DOHH2 (cell line): ENCODE results near the gene SBSN.

Experiments used
- H3F3A ChIP-seq: fragments of 200-600 bp; sonication (generic), shearing (Covaris generic); 2 replicates; pipeline ENCODE4 v1.6.0; 2016; ENCODE audit warnings: antibody characterized with exemption, mild to moderate bottlenecking; ENCODE audit not compliant: control insufficient read depth, insufficient read depth
- H3K27ac ChIP-seq: fragments of 200-600 bp; sonication (generic); 2 replicates; pipeline ENCODE4 v1.5.1; 2014; ENCODE audit warnings: low read depth, mild to moderate bottlenecking, low read length, moderate library complexity
- H3K27me3 ChIP-seq: fragments of 200-600 bp; sonication (generic); 2 replicates; pipeline ENCODE4 v1.6.1; 2014; ENCODE audit warnings: mild to moderate bottlenecking, low read length, mixed read lengths; ENCODE audit not compliant: control insufficient read depth
- H3K36me3 ChIP-seq: fragments of 200-600 bp; sonication (generic); 2 replicates; pipeline ENCODE4 v1.6.1; 2014; ENCODE audit warnings: mild to moderate bottlenecking, low read length, moderate library complexity, mixed read lengths; ENCODE audit not compliant: control insufficient read depth
- H3K4me1 ChIP-seq: fragments of 200-600 bp; sonication (generic); 2 replicates; pipeline ENCODE4 v1.6.1; 2014; ENCODE audit warnings: mild to moderate bottlenecking, low read length, mixed read lengths; ENCODE audit not compliant: control insufficient read depth
- H3K4me2 ChIP-seq: fragments of 200-600 bp; sonication (generic); 2 replicates; pipeline ENCODE4 v1.6.0; 2014; ENCODE audit warnings: mild to moderate bottlenecking, low read length, moderate library complexity
- H3K4me3 ChIP-seq: fragments of 200-600 bp; sonication (generic); 2 replicates; pipeline ENCODE4 v1.5.1; 2014; ENCODE audit warnings: mild to moderate bottlenecking, low read length, mixed read lengths
- H3K79me2 ChIP-seq: fragments of 200-600 bp; sonication (generic); 2 replicates; pipeline ENCODE4 v1.6.1; 2014; ENCODE audit warnings: mild to moderate bottlenecking, low read length, mixed read lengths; ENCODE audit not compliant: control insufficient read depth
- H3K9me2 ChIP-seq: fragments of 200-600 bp; sonication (generic); replicated peaks from 2 replicates; pipeline ENCODE4 v1.6.1; 2014; ENCODE audit warnings: mild to moderate bottlenecking, low read length, mixed read lengths; ENCODE audit not compliant: control insufficient read depth
- H3K9me3 ChIP-seq: fragments of 200-600 bp; sonication (generic); 2 replicates; pipeline ENCODE4 v1.6.1; 2014; ENCODE audit warnings: antibody characterized with exemption, low read length, mixed read lengths; ENCODE audit not compliant: control insufficient read depth, insufficient read depth
- H4K20me1 ChIP-seq: fragments of 200-600 bp; sonication (generic); 2 replicates; pipeline ENCODE4 v1.6.0; 2014; ENCODE audit warnings: low read depth, mild to moderate bottlenecking, antibody characterized with exemption, low read length, moderate library complexity; ENCODE audit not compliant: control insufficient read depth, insufficient read depth
- EZH2phosphoT487 ChIP-seq: fragments of 200-600 bp; sonication (generic); IDR thresholded peaks from 2 replicates; pipeline ENCODE4 v1.6.1; 2017; ENCODE audit warnings: borderline replicate concordance, mild to moderate bottlenecking, antibody characterized with exemption, low read length, moderate library complexity, mixed read lengths
- TF ChIP-seq, protein P1 (sequence below): fragments of 200-600 bp; sonication (generic); IDR thresholded peaks from one replicate; pipeline ENCODE4 v1.5.1; 2014; ENCODE audit warnings: antibody characterized with exemption, mild to moderate bottlenecking, low read depth, low read length; ENCODE audit not compliant: poor library complexity, severe bottlenecking

SBSN gene

GRCh38 chr19:35506011-35506410 is 22.1 kb downstream of the SBSN start:
- H3K36me3 ChIP-seq, result no peaks in the 10 kb centered on the region
- peaks cover 5% of the 10 kb centered on the region; the same call in 1 of the 2 replicates for H3F3A ChIP-seq
- no peaks in the 10 kb centered on the region for H3K9me2 ChIP-seq
- H3K9me3 ChIP-seq, result no peaks in the 10 kb centered on the region
- no peak overlapping the region for H3K4me3 ChIP-seq
- peaks cover 32% of the 10 kb centered on the region for H3K27me3 ChIP-seq
- peaks cover 66% of the 10 kb centered on the region for H3K4me1 ChIP-seq
- H4K20me1 ChIP-seq, result no peaks in the 10 kb centered on the region
- no peak overlapping the region for H3K27ac ChIP-seq
- no peak for TF ChIP-seq EZH2phosphoT487
- TF ChIP-seq, protein P1, sequence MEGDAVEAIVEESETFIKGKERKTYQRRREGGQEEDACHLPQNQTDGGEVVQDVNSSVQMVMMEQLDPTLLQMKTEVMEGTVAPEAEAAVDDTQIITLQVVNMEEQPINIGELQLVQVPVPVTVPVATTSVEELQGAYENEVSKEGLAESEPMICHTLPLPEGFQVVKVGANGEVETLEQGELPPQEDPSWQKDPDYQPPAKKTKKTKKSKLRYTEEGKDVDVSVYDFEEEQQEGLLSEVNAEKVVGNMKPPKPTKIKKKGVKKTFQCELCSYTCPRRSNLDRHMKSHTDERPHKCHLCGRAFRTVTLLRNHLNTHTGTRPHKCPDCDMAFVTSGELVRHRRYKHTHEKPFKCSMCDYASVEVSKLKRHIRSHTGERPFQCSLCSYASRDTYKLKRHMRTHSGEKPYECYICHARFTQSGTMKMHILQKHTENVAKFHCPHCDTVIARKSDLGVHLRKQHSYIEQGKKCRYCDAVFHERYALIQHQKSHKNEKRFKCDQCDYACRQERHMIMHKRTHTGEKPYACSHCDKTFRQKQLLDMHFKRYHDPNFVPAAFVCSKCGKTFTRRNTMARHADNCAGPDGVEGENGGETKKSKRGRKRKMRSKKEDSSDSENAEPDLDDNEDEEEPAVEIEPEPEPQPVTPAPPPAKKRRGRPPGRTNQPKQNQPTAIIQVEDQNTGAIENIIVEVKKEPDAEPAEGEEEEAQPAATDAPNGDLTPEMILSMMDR, result no peak
- peaks cover 10% of the 10 kb centered on the region for H3K79me2 ChIP-seq
- no peak overlapping the region for H3K4me2 ChIP-seq

DNA sequence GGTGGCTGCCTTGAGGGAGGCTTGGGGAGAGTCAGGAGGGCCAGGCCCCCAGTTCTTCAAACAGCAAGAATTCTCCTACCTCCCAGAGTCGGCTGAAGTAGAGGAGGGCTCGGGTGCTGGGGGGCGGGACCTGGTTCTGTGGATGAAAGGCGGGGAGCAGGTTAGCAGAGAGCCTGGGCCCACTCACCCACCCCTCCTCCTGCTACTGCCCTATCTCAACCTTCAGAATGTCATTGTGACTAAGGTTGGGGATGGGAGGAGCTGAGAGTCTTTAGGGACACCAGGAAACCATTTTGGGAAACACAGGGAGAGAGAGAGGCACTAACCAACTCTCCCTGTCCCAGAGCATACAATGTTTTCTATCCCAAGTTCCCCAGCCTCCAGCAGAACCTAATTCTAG is 25.4 kb downstream of the SBSN start:
- Histone ChIP-seq H3F3A (peaks cover 9% of the 10 kb centered on the region; the same call in 1 of the 2 replicates), H3K27ac (peak overlapping the region; percentile 93), H4K20me1 (no peaks in the 10 kb centered on the region), H3K4me2 (peak overlapping the region; percentile 79), H3K9me3 (no peaks in the 10 kb centered on the region), H3K4me1 (peaks cover 67% of the 10 kb centered on the region), H3K27me3 (peaks cover 11% of the 10 kb centered on the region), H3K36me3 (peaks cover 7% of the 10 kb centered on the region; the same call in 1 of the 2 replicates), H3K4me3 (peak overlapping the region; percentile 60; the same call in 1 of the 2 replicates), H3K9me2 (no peaks in the 10 kb centered on the region), H3K79me2 (no peaks in the 10 kb centered on the region)
- no peak for TF ChIP-seq EZH2phosphoT487
- TF ChIP-seq, protein P1, result no peak

DNA sequence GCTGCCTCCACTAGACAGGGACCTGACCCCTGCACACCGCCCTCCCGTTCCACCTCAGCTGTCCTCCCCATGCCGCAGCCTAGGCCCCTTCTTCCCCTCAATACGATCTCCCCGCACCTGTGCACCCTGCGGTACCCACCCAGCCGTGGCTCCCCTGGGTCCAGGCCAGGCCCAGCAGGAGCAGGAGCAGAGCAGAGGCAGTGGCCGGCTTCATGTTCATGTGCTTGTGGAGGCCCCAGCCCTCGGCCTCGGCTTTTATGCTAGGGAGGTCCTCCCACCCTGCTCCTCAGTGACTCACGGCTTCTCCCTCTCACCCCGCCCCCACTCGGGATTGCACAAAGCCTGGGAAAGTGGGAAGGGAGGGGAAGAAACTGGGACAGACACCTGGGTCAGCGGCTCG is 26.4 kb downstream of the SBSN start:
- H3K4me1 ChIP-seq, result peaks cover 58% of the 10 kb centered on the region
- H3K36me3 ChIP-seq, result peaks cover 7% of the 10 kb centered on the region; the same call in 1 of the 2 replicates
- TF ChIP-seq, protein P1, result no peak
- TF ChIP-seq EZH2phosphoT487, result no peak
- H3K4me2 ChIP-seq, result peak overlapping the region; percentile 79
- no peaks in the 10 kb centered on the region for H3K79me2 ChIP-seq
- peak overlapping the region; percentile 93 for H3K27ac ChIP-seq
- H3K4me3 ChIP-seq, result peak overlapping the region; percentile 60
- no peaks in the 10 kb centered on the region for H3K9me2 ChIP-seq
- H3K9me3 ChIP-seq, result no peaks in the 10 kb centered on the region
- peaks cover 4% of the 10 kb centered on the region; the same call in 1 of the 2 replicates for H3K27me3 ChIP-seq
- peaks cover 9% of the 10 kb centered on the region; the same call in 1 of the 2 replicates for H3F3A ChIP-seq
- H4K20me1 ChIP-seq, result no peaks in the 10 kb centered on the region
